Neuron (in vitro differentiated cells): ENCODE results near the gene KIFC3.
"Not testable (repeated sequence)": the region's sequence is repeated elsewhere in the genome, so short reads cannot be mapped to it uniquely, and the experiment has no call there.

Experiments used
- H2AFZ ChIP-seq: one replicate; pipeline ENCODE4 v1.6.1; 2013; ENCODE audit warnings: low read depth, mild to moderate bottlenecking, inconsistent platforms, low read length, moderate library complexity
- H3K27me3 ChIP-seq: one replicate; pipeline ENCODE4 v1.6.1; 2013; ENCODE audit warnings: low read length; ENCODE audit not compliant: insufficient read depth
- H3K36me3 ChIP-seq: one replicate; pipeline ENCODE4 v1.6.1; 2013; ENCODE audit warnings: low read length; ENCODE audit not compliant: insufficient read depth
- H3K4me1 ChIP-seq: one replicate; pipeline ENCODE4 v1.6.1; 2013; ENCODE audit warnings: low read length; ENCODE audit not compliant: insufficient read depth
- H3K4me3 ChIP-seq: 2 replicates; pipeline ENCODE4 v1.5.1; 2013; ENCODE audit warnings: mild to moderate bottlenecking, low read length, moderate library complexity
- H3K9me3 ChIP-seq: one replicate; pipeline ENCODE4 v1.6.1; 2013; ENCODE audit warnings: low read length

Gene KIFC3

GRCh38 chr16:57730771-57731730 is 71.2 kb downstream of the KIFC3 start:
- H3K36me3 ChIP-seq = no peaks in the 10 kb centered on the region
- H3K9me3 ChIP-seq = no peaks in the 10 kb centered on the region
- peaks cover 3% of the 10 kb centered on the region for H3K4me1 ChIP-seq
- no peak overlapping the region for H2AFZ ChIP-seq
- H3K4me3 ChIP-seq = no peak overlapping the region
- no peaks in the 10 kb centered on the region for H3K27me3 ChIP-seq

DNA sequence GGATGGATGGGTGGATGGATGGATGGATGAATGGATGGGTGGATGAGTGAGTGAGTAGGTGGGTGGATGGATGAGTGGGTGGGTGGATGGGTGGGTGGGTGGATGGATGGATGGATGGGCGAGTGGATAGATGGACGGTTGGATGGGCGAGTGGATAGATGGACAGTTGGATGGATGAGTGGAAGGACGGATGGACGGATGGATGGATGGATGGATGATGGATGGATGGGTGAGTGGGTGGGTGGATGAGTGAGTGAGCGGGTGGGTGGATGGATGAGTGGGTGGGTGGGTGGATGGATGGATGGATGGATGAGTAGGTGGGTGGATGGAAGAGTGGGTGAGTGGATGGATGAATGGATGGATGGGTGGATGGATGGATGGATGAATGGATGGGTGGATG is 72.4 kb downstream of the KIFC3 start:
- not testable (repeated sequence) for H3K9me3 ChIP-seq, H3K36me3 ChIP-seq, H3K4me3 ChIP-seq, H3K4me1 ChIP-seq, H3K27me3 ChIP-seq, H2AFZ ChIP-seq

- no peaks in the 10 kb centered on the region for H3K36me3 ChIP-seq
- H2AFZ ChIP-seq = no peak overlapping the region
- H3K4me3 ChIP-seq = no peak overlapping the region
- no peaks in the 10 kb centered on the region for H3K27me3 ChIP-seq
- H3K9me3 ChIP-seq = no peaks in the 10 kb centered on the region
- H3K4me1 ChIP-seq = no peaks in the 10 kb centered on the region
These were observed 73.2 kb downstream of the KIFC3 start for GRCh38 chr16:57729182-57729484.

GRCh38 chr16:57728336-57729181 is 73.7 kb downstream of the KIFC3 start:
- no peak overlapping the region for H3K4me3 ChIP-seq
- no peaks in the 10 kb centered on the region for H3K4me1 ChIP-seq
- H2AFZ ChIP-seq = no peak overlapping the region
- no peaks in the 10 kb centered on the region for H3K9me3 ChIP-seq
- H3K27me3 ChIP-seq = no peaks in the 10 kb centered on the region
- H3K36me3 ChIP-seq = no peaks in the 10 kb centered on the region

DNA sequence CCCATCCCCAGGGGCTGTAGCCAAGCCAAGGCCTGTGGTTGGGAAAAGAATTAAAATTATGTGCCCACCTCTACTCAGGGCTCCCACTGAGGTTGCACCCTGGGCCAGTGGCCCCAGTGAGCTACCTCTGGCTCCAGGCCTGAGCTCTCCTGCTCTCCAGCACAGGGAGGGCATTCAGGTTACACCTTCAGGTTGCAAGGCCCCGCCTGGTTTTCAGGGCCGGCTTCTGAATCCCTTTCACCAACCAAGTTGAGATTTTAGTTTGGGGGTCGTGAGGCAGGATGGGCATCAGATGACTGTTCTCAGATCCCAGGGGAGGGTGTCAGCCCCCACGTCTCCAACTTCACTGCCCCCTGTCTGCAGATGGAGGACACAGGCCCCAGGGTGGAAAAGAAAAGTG is 74.7 kb downstream of the KIFC3 start:
- Histone ChIP-seq H3K27me3 (no peaks in the 10 kb centered on the region), H2AFZ (no peak overlapping the region), H3K4me1 (no peaks in the 10 kb centered on the region), H3K36me3 (no peaks in the 10 kb centered on the region), H3K4me3 (no peak overlapping the region), H3K9me3 (no peaks in the 10 kb centered on the region)

DNA sequence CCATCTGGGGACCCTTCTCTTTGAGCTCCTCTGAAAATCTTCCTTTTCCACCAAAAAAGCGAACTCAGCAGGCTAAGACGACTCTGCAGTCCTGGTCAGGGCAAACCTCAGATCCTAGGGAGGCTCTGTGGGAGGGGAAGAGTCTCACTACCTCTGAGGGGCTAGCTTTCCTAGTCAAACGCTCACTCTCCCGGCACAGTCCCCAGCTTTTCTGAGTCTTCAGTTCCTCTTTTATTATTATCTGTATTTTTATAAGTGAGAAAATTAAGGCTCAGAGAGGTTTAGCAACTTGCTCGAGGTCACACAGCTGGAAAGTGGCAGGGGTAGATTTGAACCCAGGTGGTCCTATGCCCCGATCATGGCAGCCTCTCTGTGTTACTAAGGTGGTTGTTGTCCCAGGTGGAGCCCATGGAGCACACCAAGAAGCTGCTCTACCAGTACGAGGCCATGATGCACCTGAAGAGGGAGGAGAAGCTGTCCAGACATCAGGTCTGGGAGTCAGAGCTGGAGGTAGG is 75.8 kb downstream of the KIFC3 start:
- Histone ChIP-seq H3K9me3 (no peaks in the 10 kb centered on the region), H3K27me3 (peaks cover 2% of the 10 kb centered on the region), H3K36me3 (no peaks in the 10 kb centered on the region), H3K4me3 (no peak overlapping the region), H2AFZ (no peak overlapping the region), H3K4me1 (no peaks in the 10 kb centered on the region)

- no peaks in the 10 kb centered on the region for H3K9me3 ChIP-seq
- H3K4me3 ChIP-seq = no peak overlapping the region
- no peaks in the 10 kb centered on the region for H3K4me1 ChIP-seq
- H2AFZ ChIP-seq = no peak overlapping the region
- no peaks in the 10 kb centered on the region for H3K36me3 ChIP-seq
- peaks cover 2% of the 10 kb centered on the region for H3K27me3 ChIP-seq
These were observed 76.3 kb downstream of the KIFC3 start for GRCh38 chr16:57725976-57726375.

DNA sequence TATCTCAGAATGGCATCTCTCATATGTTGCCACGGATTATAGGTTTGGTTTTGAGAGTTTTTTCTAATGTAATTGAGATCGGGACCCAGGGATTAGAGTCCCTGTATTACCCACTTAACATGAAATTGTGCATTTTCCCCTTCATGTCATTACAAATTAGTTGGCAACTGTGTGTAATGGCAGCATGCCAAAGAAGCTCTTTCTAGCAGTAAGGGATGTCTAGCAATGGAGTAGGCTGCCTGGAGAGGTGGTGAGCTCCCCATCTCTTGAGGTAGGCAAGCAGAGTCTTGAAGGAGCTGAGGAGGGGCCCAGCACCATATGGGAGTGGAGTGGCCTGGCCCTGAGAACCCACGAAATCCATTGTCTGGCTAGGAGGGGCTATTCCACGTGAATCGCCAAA is 76.7 kb downstream of the KIFC3 start:
- Histone ChIP-seq H2AFZ (no peak overlapping the region), H3K4me3 (no peak overlapping the region), H3K9me3 (no peaks in the 10 kb centered on the region), H3K4me1 (no peaks in the 10 kb centered on the region), H3K36me3 (no peaks in the 10 kb centered on the region), H3K27me3 (peaks cover 2% of the 10 kb centered on the region)

DNA sequence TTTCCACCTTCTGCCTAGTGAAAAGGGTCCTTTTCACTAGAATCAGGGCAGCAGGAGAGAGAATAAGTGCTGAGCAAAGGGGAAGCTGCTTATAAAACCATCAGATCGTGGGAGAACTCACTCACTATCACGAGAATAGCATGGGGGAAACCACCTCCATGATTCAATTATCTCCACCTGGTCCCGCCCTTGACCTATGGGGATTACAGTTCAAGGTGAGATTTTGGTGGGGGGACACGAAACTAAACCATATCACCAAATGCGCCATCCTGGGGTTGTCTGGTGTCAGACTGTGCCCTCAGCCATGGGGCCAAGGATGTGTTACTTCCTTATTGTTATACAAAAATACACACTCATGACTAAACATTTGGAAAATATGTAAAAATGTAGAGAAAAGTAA is 77.1 kb downstream of the KIFC3 start:
- no peak overlapping the region for H2AFZ ChIP-seq
- no peaks in the 10 kb centered on the region for H3K36me3 ChIP-seq
- peaks cover 2% of the 10 kb centered on the region for H3K27me3 ChIP-seq
- H3K4me3 ChIP-seq = no peak overlapping the region
- no peaks in the 10 kb centered on the region for H3K9me3 ChIP-seq
- no peaks in the 10 kb centered on the region for H3K4me1 ChIP-seq

- Histone ChIP-seq H3K9me3 (no peaks in the 10 kb centered on the region), H3K36me3 (no peaks in the 10 kb centered on the region), H3K4me3 (no peak overlapping the region), H3K27me3 (peaks cover 2% of the 10 kb centered on the region), H2AFZ (no peak overlapping the region), H3K4me1 (no peaks in the 10 kb centered on the region)
These were observed 77.8 kb downstream of the KIFC3 start for GRCh38 chr16:57724531-57724930.

GRCh38 chr16:57723170-57723569 is 79.1 kb downstream of the KIFC3 start:
- Histone ChIP-seq H2AFZ (no peak overlapping the region), H3K27me3 (peaks cover 2% of the 10 kb centered on the region), H3K4me1 (no peaks in the 10 kb centered on the region), H3K9me3 (no peaks in the 10 kb centered on the region), H3K36me3 (no peaks in the 10 kb centered on the region), H3K4me3 (no peak overlapping the region)

GRCh38 chr16:57722651-57723050 is 79.6 kb downstream of the KIFC3 start:
- no peaks in the 10 kb centered on the region for H3K36me3 ChIP-seq
- no peaks in the 10 kb centered on the region for H3K4me1 ChIP-seq
- H3K9me3 ChIP-seq = no peaks in the 10 kb centered on the region
- no peak overlapping the region for H3K4me3 ChIP-seq
- H3K27me3 ChIP-seq = peaks cover 2% of the 10 kb centered on the region
- no peak overlapping the region for H2AFZ ChIP-seq

GRCh38 chr16:57722210-57722499 is 80.1 kb downstream of the KIFC3 start:
- Histone ChIP-seq H3K9me3 (no peaks in the 10 kb centered on the region), H3K36me3 (no peaks in the 10 kb centered on the region), H3K27me3 (peaks cover 2% of the 10 kb centered on the region), H2AFZ (no peak overlapping the region), H3K4me1 (no peaks in the 10 kb centered on the region), H3K4me3 (no peak overlapping the region)
